BLaER1 (cell line): ENCODE results near the gene FNDC3B.

ENCODE experiments used
- H3K27ac ChIP-seq: shearing (Covaris generic); formaldehyde crosslinking; 2 replicates; pipeline ENCODE4 v1.8.1; 2022
- H3K27me3 ChIP-seq: shearing (Covaris generic); formaldehyde crosslinking; 2 replicates; pipeline ENCODE4 v1.8.1; 2022
- H3K36me3 ChIP-seq: shearing (Covaris generic); formaldehyde crosslinking; 2 replicates; pipeline ENCODE4 v1.8.1; 2022
- H3K4me1 ChIP-seq: shearing (Covaris generic); formaldehyde crosslinking; 2 replicates; pipeline ENCODE4 v1.8.1; 2022
- H3K4me2 ChIP-seq: shearing (Covaris generic); formaldehyde crosslinking; 2 replicates; pipeline ENCODE4 v1.8.1; 2022
- H3K4me3 ChIP-seq: shearing (Covaris generic); formaldehyde crosslinking; 2 replicates; pipeline ENCODE4 v1.8.1; 2022
- H3K9ac ChIP-seq: shearing (Covaris generic); formaldehyde crosslinking; 2 replicates; pipeline ENCODE4 v1.8.1; 2022
- H3K9me3 ChIP-seq: shearing (Covaris generic); formaldehyde crosslinking; 2 replicates; pipeline ENCODE4 v1.8.1; 2022
- H4K20me1 ChIP-seq: shearing (Covaris generic); formaldehyde crosslinking; 2 replicates; pipeline ENCODE4 v1.8.1; 2022
- Cebpa-rat ChIP-seq: shearing (Covaris generic); IDR thresholded peaks from 2 replicates; pipeline ENCODE4 v1.8.1; 2022

The FNDC3B gene

DNA sequence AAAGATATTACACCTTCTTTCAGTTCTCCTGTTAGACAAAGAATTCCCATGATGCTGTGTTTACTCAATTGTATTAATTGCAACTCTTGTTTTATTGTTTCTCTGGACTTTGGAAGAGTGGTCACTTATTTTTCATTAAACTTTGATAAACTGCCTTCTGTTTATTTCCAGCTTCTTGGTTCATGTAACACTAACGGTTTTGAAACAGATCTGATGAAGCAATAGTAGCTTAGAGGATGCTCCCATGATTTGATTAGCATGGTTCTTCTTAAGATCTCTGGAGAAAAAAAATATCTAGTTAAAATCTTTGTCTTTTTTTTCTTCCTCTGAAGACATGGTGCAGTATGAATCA is 90.1 kb downstream of the FNDC3B start:
- Histone ChIP-seq H3K36me3 (peaks cover 24% of the 10 kb centered on the region), H3K9me3 (no peaks in the 10 kb centered on the region), H4K20me1 (peaks cover 9% of the 10 kb centered on the region), H3K27ac (no peak overlapping the region), H3K4me1 (no peaks in the 10 kb centered on the region), H3K9ac (no peak overlapping the region), H3K27me3 (no peaks in the 10 kb centered on the region), H3K4me3 (no peak overlapping the region), H3K4me2 (no peak overlapping the region)
- TF ChIP-seq Cebpa-rat, result no peak

DNA sequence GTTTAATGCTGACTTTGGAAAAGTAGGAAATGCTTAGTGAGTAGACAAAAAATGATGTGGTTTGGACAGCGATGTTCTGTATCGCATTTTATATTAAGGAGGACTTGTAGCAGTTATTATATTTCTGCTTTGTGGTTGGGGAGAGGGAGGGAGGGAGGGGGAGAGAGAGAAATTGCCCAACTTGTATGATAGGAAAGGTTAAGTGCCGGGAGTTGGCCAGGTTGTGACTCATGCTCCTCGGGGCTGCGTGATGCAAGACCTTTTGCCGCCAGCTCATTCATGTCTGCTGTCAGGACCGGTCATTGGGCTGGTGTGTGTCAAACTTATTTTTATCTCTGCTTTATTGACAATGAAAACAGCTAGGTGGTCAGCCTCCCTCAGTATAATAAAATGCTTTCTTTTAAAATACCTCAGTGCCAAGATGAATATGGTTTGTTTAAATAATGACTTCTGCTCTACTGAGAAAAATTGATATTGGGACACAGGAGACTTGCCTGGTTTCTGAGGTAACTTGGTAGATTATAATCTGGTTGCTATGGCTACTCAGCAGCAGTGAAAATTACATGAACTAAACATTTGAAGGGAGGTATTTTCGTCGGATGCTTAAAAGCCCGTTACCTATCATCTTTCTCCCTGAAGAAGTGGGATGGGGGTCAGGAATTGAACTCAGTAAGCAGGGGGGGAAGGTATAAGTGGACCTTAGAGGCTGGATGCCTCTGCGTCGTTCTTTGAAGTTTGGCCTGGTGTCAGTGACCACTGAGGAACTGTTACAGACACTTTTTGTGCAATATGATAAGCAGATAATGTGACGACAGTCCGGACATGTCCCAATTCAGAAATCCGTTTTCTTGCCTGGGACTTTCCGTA is 90.7 kb downstream of the FNDC3B start:
- H3K4me3 ChIP-seq, result no peak overlapping the region

GRCh38 chr3:172130717-172131050 is 91.3 kb downstream of the FNDC3B start:
- Histone ChIP-seq H3K9ac (no peak overlapping the region), H3K4me2 (no peak overlapping the region), H3K36me3 (peaks cover 20% of the 10 kb centered on the region), H3K9me3 (no peaks in the 10 kb centered on the region), H3K4me3 (no peak overlapping the region), H3K4me1 (no peaks in the 10 kb centered on the region), H3K27me3 (no peaks in the 10 kb centered on the region), H4K20me1 (peaks cover 9% of the 10 kb centered on the region), H3K27ac (no peak overlapping the region)
- TF ChIP-seq Cebpa-rat, result no peak

More for the DNA sequence above, 90.7 kb downstream of the FNDC3B start:
- H3K9me3 ChIP-seq, result no peaks in the 10 kb centered on the region
- no peaks in the 10 kb centered on the region for H3K4me1 ChIP-seq
- peaks cover 9% of the 10 kb centered on the region for H4K20me1 ChIP-seq
- H3K36me3 ChIP-seq, result peaks cover 20% of the 10 kb centered on the region
- no peak overlapping the region for H3K4me2 ChIP-seq
- H3K27me3 ChIP-seq, result no peaks in the 10 kb centered on the region
- H3K9ac ChIP-seq, result no peak overlapping the region
- TF ChIP-seq Cebpa-rat, result no peak
- no peak overlapping the region for H3K27ac ChIP-seq

DNA sequence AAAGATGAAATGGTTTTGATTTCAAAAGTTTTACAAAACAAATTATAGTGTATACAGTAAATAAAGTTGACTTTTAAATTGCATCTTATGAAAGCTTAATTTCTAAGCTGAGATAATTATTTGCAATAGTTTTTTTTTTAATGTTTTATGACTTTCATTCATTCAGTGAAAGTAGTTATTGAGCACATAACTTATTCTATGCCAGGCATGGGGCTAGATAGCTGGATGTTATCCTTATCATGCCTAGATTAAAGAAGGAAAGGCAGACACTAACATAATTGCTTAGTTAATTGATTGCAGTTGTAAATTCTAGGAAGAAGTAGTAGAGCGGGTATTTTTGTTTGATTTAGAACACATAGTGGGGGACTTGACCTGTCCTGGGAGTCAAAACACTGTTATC is 92.4 kb downstream of the FNDC3B start:
- no peak overlapping the region for H3K4me2 ChIP-seq
- no peak overlapping the region for H3K27ac ChIP-seq
- H4K20me1 ChIP-seq, result peaks cover 9% of the 10 kb centered on the region
- no peak overlapping the region for H3K4me3 ChIP-seq
- H3K36me3 ChIP-seq, result peaks cover 19% of the 10 kb centered on the region
- no peak for TF ChIP-seq Cebpa-rat
- no peaks in the 10 kb centered on the region for H3K9me3 ChIP-seq
- no peaks in the 10 kb centered on the region for H3K4me1 ChIP-seq
- H3K27me3 ChIP-seq, result no peaks in the 10 kb centered on the region
- no peak overlapping the region for H3K9ac ChIP-seq

- Histone ChIP-seq H3K4me3 (no peak overlapping the region), H4K20me1 (peaks cover 9% of the 10 kb centered on the region), H3K4me1 (no peaks in the 10 kb centered on the region), H3K4me2 (no peak overlapping the region), H3K27me3 (no peaks in the 10 kb centered on the region), H3K9me3 (no peaks in the 10 kb centered on the region), H3K9ac (no peak overlapping the region), H3K36me3 (peaks cover 19% of the 10 kb centered on the region), H3K27ac (no peak overlapping the region)
- TF ChIP-seq Cebpa-rat, result no peak
These were observed 92.8 kb downstream of the FNDC3B start for GRCh38 chr3:172132159-172132586.

DNA sequence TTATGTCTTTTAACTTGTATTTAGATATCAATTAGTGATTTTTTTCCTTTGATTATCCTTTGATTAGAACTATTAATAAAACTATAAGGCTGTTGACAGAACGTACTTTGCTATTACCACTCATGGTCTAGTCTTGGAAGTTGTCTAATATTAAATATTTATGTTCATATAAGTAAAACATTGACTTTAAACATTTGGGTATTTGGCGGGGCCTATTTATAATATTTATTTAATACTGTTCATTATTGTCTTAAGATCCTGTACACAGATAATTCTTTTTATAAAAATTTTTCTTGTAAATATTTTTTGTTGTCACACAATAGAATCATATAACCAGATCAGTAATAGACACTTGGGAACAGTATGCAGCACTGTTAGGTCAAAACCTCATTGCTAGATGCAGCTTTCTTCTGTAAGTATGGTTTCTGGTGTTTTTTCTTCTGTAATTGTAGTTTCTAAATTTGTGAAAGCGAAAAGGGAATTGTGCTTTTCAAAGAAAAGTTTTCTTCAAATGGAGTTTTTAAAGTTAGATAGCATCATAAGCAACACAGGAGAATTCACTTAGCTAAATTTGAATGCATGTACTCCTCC is 93.4 kb downstream of the FNDC3B start:
- Histone ChIP-seq H3K4me1 (peaks cover 3% of the 10 kb centered on the region), H3K27me3 (no peaks in the 10 kb centered on the region), H3K4me3 (no peak overlapping the region), H3K9me3 (no peaks in the 10 kb centered on the region), H3K9ac (no peak overlapping the region), H4K20me1 (peaks cover 9% of the 10 kb centered on the region), H3K36me3 (peaks cover 19% of the 10 kb centered on the region), H3K4me2 (no peak overlapping the region), H3K27ac (no peak overlapping the region)
- no peak for TF ChIP-seq Cebpa-rat

GRCh38 chr3:172133838-172134237 is 94.5 kb downstream of the FNDC3B start:
- Histone ChIP-seq H4K20me1 (peaks cover 5% of the 10 kb centered on the region), H3K4me3 (no peak overlapping the region), H3K4me1 (peaks cover 8% of the 10 kb centered on the region), H3K9me3 (no peaks in the 10 kb centered on the region), H3K27me3 (no peaks in the 10 kb centered on the region), H3K9ac (no peak overlapping the region), H3K4me2 (no peak overlapping the region), H3K27ac (no peak overlapping the region), H3K36me3 (peaks cover 17% of the 10 kb centered on the region)
- no peak for TF ChIP-seq Cebpa-rat

DNA sequence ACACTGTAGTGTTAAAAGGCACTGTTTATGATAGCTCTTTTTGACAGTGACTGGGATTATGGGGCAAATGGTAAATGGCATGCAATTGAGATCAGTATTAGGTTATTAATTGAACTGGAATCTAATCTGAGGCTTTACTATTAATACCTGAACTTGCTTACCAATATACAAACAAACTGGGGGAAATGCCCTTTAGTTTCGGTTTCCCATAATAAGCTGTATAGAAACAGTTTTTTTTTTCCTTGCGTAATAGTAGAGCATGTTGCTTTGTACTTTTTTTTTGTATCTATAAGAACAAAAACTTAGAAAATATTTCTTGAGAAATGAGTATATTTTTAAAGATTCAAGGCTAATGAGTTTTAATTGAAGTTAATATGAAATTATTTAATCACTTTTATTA is 95.0 kb downstream of the FNDC3B start:
- Histone ChIP-seq H3K4me3 (no peak overlapping the region), H3K27ac (no peak overlapping the region), H3K27me3 (no peaks in the 10 kb centered on the region), H3K4me2 (no peak overlapping the region), H4K20me1 (no peaks in the 10 kb centered on the region; the same call in 1 of the 2 replicates), H3K9ac (no peak overlapping the region), H3K4me1 (peaks cover 8% of the 10 kb centered on the region), H3K36me3 (peaks cover 14% of the 10 kb centered on the region), H3K9me3 (no peaks in the 10 kb centered on the region)
- TF ChIP-seq Cebpa-rat, result no peak

DNA sequence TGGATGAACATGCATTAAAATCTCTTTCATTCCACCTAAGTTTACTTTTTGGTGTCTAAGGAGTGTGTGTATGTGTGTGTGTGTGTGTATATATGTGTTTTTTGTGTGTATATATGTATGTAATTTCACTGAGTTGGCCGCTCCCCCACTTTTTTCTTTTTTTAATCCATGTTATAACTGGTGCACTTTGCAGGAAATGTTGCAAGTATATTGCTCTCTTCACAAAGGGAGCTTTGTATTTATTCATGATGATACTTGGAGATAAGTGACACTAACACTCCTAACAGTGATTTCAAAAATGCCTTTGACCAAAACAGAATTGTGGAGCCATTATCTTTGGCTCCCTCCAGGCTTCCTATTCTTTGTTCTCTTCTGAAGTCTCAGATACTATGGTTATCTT is 95.8 kb downstream of the FNDC3B start:
- Histone ChIP-seq H3K4me1 (peaks cover 9% of the 10 kb centered on the region), H4K20me1 (no peaks in the 10 kb centered on the region; the same call in 1 of the 2 replicates), H3K36me3 (peaks cover 14% of the 10 kb centered on the region), H3K4me2 (no peak overlapping the region), H3K4me3 (no peak overlapping the region), H3K9ac (no peak overlapping the region), H3K9me3 (no peaks in the 10 kb centered on the region), H3K27me3 (no peaks in the 10 kb centered on the region), H3K27ac (no peak overlapping the region)
- no peak for TF ChIP-seq Cebpa-rat

GRCh38 chr3:172135820-172136219 is 96.4 kb downstream of the FNDC3B start:
- H3K4me1 ChIP-seq, result peaks cover 15% of the 10 kb centered on the region
- no peaks in the 10 kb centered on the region for H3K9me3 ChIP-seq
- H3K27me3 ChIP-seq, result no peaks in the 10 kb centered on the region
- H3K4me2 ChIP-seq, result no peak overlapping the region
- no peaks in the 10 kb centered on the region; the same call in 1 of the 2 replicates for H4K20me1 ChIP-seq
- no peak overlapping the region for H3K9ac ChIP-seq
- H3K4me3 ChIP-seq, result no peak overlapping the region
- peaks cover 18% of the 10 kb centered on the region for H3K36me3 ChIP-seq
- no peak overlapping the region for H3K27ac ChIP-seq
- no peak for TF ChIP-seq Cebpa-rat
